SK-N-SH treated with all-trans-retinoic acid at 6 μM for 48 hours (cell line): ENCODE results near the gene TBCK.

Experiments
- ATAC-seq: fragments of 200-7000 bp; cut with Tn5 transposase; 3 replicates; pipeline ENCODE4 v1.9.1; 2020; ENCODE audit warnings: mild to moderate bottlenecking, moderate library complexity
- BACH2 ChIP-seq: fragments of 250-450 bp; sonication (Bioruptor Pico); IDR thresholded peaks from 2 replicates; pipeline ENCODE4 v1.9.0; 2021; ENCODE audit warnings: mild to moderate bottlenecking, borderline replicate concordance
- CSDC2 ChIP-seq: fragments of 250-450 bp; sonication (Bioruptor Pico); IDR thresholded peaks from 2 replicates; pipeline ENCODE4 v1.5.0; 2020; ENCODE audit warnings: mild to moderate bottlenecking, moderate library complexity
- GLIS3 ChIP-seq: fragments of 250-450 bp; sonication (Bioruptor Pico); IDR thresholded peaks from 2 replicates; pipeline ENCODE4 v1.5.0; 2020; ENCODE audit warnings: mild to moderate bottlenecking, moderate library complexity
- ISL1 ChIP-seq: fragments of 250-450 bp; sonication (Bioruptor Pico); IDR thresholded peaks from 2 replicates; pipeline ENCODE4 v2.1.2; 2022; ENCODE audit warnings: mild to moderate bottlenecking, moderate library complexity
- OSR1 ChIP-seq: fragments of 250-450 bp; sonication (Bioruptor Pico); IDR thresholded peaks from 2 replicates; pipeline ENCODE4 v1.8.0; 2022; ENCODE audit warnings: moderate library complexity, mild to moderate bottlenecking, inconsistent platforms
- PPARA ChIP-seq: fragments of 250-450 bp; sonication (Bioruptor Pico); IDR thresholded peaks from 2 replicates; pipeline ENCODE4 v1.5.0; 2020; ENCODE audit warnings: mild to moderate bottlenecking, borderline replicate concordance
- RARB ChIP-seq: fragments of 250-450 bp; sonication (Bioruptor Pico); IDR thresholded peaks from 2 replicates; pipeline ENCODE4 v1.8.0; 2021; ENCODE audit warnings: mild to moderate bottlenecking, moderate library complexity
- SNAI2 ChIP-seq: fragments of 250-450 bp; sonication (Bioruptor Pico); IDR thresholded peaks from 2 replicates; pipeline ENCODE4 v1.5.0; 2020; ENCODE audit warnings: mild to moderate bottlenecking, moderate library complexity
- TCF4 ChIP-seq: fragments of 250-450 bp; sonication (Bioruptor Pico); IDR thresholded peaks from 2 replicates; pipeline ENCODE4 v1.8.0; 2021; ENCODE audit warnings: mild to moderate bottlenecking, moderate library complexity, borderline replicate concordance
- TOX ChIP-seq: fragments of 250-450 bp; sonication (Bioruptor Pico); IDR thresholded peaks from 2 replicates; pipeline ENCODE4 v1.8.0; 2021; ENCODE audit warnings: mild to moderate bottlenecking, moderate library complexity, borderline replicate concordance
- ZFP30 ChIP-seq: fragments of 450-650 bp; formaldehyde crosslinking; IDR thresholded peaks from 2 replicates; pipeline ENCODE4 v1.5.0; 2022; ENCODE audit warnings: mild to moderate bottlenecking, moderate library complexity
- ZNF565 ChIP-seq: fragments of 450-650 bp; formaldehyde crosslinking; conservative IDR thresholded peaks from 2 replicates; pipeline ENCODE4 v1.5.0; 2020; ENCODE audit warnings: low read depth, mild to moderate bottlenecking, moderate library complexity
- ZNF70 ChIP-seq: fragments of 450-650 bp; formaldehyde crosslinking; IDR thresholded peaks from 2 replicates; pipeline ENCODE4 v1.5.0; 2020; ENCODE audit warnings: mild to moderate bottlenecking, moderate library complexity
- ZNF8 ChIP-seq: fragments of 450-650 bp; formaldehyde crosslinking; IDR thresholded peaks from 2 replicates; pipeline ENCODE4 v1.5.0; 2020; ENCODE audit warnings: mild to moderate bottlenecking, moderate library complexity
- TF ChIP-seq, protein P1 (sequence below): fragments of 250-450 bp; sonication (Bioruptor Pico); IDR thresholded peaks from 2 replicates; pipeline ENCODE4 v1.5.1; 2020; ENCODE audit warnings: low read depth, mild to moderate bottlenecking, moderate library complexity
- TF ChIP-seq, protein P2 (sequence below): fragments of 250-450 bp; sonication (Bioruptor Pico); IDR thresholded peaks from 2 replicates; pipeline ENCODE4 v1.5.1; 2021; ENCODE audit warnings: mild to moderate bottlenecking, moderate library complexity
- TF ChIP-seq, protein P3 (sequence below): fragments of 250-450 bp; sonication (Bioruptor Pico); IDR thresholded peaks from 2 replicates; pipeline ENCODE4 v1.5.0; 2020; ENCODE audit warnings: mild to moderate bottlenecking, moderate library complexity
- TF ChIP-seq, protein P4 (sequence below): fragments of 250-450 bp; sonication (Bioruptor Pico); IDR thresholded peaks from 2 replicates; pipeline ENCODE4 v1.8.0; 2021; ENCODE audit warnings: low read depth, mild to moderate bottlenecking, moderate library complexity, borderline replicate concordance

The TBCK gene

GRCh38 chr4:106149911-106150310 lies 166.1 kb downstream of the TBCK start:
- TF ChIP-seq ZNF565 (CRISPR knock-in tag), result no peak
- TF ChIP-seq, protein P1, sequence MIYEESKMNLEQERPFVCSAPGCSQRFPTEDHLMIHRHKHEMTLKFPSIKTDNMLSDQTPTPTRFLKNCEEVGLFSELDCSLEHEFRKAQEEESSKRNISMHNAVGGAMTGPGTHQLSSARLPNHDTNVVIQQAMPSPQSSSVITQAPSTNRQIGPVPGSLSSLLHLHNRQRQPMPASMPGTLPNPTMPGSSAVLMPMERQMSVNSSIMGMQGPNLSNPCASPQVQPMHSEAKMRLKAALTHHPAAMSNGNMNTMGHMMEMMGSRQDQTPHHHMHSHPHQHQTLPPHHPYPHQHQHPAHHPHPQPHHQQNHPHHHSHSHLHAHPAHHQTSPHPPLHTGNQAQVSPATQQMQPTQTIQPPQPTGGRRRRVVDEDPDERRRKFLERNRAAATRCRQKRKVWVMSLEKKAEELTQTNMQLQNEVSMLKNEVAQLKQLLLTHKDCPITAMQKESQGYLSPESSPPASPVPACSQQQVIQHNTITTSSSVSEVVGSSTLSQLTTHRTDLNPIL (CRISPR knock-in tag), result no peak
- TF ChIP-seq, protein P2, sequence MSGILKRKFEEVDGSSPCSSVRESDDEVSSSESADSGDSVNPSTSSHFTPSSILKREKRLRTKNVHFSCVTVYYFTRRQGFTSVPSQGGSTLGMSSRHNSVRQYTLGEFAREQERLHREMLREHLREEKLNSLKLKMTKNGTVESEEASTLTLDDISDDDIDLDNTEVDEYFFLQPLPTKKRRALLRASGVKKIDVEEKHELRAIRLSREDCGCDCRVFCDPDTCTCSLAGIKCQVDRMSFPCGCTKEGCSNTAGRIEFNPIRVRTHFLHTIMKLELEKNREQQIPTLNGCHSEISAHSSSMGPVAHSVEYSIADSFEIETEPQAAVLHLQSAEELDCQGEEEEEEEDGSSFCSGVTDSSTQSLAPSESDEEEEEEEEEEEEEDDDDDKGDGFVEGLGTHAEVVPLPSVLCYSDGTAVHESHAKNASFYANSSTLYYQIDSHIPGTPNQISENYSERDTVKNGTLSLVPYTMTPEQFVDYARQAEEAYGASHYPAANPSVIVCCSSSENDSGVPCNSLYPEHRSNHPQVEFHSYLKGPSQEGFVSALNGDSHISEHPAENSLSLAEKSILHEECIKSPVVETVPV (CRISPR knock-in tag), result no peak
- TF ChIP-seq ZFP30, result no peak
- TF ChIP-seq RARB, result no peak
- TF ChIP-seq, protein P3, sequence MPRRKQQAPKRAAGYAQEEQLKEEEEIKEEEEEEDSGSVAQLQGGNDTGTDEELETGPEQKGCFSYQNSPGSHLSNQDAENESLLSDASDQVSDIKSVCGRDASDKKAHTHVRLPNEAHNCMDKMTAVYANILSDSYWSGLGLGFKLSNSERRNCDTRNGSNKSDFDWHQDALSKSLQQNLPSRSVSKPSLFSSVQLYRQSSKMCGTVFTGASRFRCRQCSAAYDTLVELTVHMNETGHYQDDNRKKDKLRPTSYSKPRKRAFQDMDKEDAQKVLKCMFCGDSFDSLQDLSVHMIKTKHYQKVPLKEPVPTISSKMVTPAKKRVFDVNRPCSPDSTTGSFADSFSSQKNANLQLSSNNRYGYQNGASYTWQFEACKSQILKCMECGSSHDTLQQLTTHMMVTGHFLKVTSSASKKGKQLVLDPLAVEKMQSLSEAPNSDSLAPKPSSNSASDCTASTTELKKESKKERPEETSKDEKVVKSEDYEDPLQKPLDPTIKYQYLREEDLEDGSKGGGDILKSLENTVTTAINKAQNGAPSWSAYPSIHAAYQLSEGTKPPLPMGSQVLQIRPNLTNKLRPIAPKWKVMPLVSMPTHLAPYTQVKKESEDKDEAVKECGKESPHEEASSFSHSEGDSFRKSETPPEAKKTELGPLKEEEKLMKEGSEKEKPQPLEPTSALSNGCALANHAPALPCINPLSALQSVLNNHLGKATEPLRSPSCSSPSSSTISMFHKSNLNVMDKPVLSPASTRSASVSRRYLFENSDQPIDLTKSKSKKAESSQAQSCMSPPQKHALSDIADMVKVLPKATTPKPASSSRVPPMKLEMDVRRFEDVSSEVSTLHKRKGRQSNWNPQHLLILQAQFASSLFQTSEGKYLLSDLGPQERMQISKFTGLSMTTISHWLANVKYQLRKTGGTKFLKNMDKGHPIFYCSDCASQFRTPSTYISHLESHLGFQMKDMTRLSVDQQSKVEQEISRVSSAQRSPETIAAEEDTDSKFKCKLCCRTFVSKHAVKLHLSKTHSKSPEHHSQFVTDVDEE (CRISPR knock-in tag), result no peak
- no peak for TF ChIP-seq PPARA (CRISPR knock-in tag)
- TF ChIP-seq GLIS3 (CRISPR knock-in tag), result no peak
- TF ChIP-seq BACH2 (CRISPR knock-in tag), result no peak
- TF ChIP-seq OSR1 (CRISPR knock-in tag), result no peak
- no peak for TF ChIP-seq SNAI2 (CRISPR knock-in tag)
- ATAC-seq, result no peak

DNA sequence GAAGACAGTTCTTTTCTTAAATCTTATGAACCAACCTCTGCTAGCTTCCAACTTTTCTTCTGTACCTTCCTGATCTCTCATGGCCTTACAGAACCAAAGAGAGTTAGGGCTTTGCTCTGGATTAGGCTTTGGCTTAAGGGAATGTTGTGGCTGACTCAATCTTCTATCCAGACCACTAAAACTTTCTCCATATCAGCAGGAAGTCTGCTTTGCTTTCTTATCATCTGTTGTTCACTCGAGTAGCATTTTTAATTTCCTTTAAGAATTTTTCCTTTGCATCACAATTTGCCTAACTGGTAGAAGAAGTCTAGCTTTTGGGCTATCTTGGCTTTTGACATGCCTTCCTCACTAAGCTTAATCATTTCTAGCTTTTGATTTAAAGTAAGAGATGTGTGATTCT lies 167.0 kb downstream of the TBCK start:
- no peak for TF ChIP-seq ISL1 (CRISPR knock-in tag)
- TF ChIP-seq TCF4 (CRISPR knock-in tag), result no peak
- TF ChIP-seq CSDC2, result no peak
- TF ChIP-seq BACH2 (CRISPR knock-in tag), result no peak
- TF ChIP-seq, protein P3 (CRISPR knock-in tag), result no peak
- TF ChIP-seq, protein P4, sequence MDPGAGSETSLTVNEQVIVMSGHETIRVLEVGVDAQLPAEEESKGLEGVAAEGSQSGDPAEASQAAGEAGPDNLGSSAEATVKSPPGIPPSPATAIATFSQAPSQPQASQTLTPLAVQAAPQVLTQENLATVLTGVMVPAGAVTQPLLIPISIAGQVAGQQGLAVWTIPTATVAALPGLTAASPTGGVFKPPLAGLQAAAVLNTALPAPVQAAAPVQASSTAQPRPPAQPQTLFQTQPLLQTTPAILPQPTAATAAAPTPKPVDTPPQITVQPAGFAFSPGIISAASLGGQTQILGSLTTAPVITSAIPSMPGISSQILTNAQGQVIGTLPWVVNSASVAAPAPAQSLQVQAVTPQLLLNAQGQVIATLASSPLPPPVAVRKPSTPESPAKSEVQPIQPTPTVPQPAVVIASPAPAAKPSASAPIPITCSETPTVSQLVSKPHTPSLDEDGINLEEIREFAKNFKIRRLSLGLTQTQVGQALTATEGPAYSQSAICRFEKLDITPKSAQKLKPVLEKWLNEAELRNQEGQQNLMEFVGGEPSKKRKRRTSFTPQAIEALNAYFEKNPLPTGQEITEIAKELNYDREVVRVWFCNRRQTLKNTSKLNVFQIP (CRISPR knock-in tag), result no peak
- TF ChIP-seq ZNF70 (CRISPR knock-in tag), result no peak
- no peak for TF ChIP-seq ZFP30
- no peak for TF ChIP-seq ZNF565 (CRISPR knock-in tag)
- TF ChIP-seq TOX, result no peak
- TF ChIP-seq ZNF8, result no peak
- ATAC-seq, result no peak

DNA sequence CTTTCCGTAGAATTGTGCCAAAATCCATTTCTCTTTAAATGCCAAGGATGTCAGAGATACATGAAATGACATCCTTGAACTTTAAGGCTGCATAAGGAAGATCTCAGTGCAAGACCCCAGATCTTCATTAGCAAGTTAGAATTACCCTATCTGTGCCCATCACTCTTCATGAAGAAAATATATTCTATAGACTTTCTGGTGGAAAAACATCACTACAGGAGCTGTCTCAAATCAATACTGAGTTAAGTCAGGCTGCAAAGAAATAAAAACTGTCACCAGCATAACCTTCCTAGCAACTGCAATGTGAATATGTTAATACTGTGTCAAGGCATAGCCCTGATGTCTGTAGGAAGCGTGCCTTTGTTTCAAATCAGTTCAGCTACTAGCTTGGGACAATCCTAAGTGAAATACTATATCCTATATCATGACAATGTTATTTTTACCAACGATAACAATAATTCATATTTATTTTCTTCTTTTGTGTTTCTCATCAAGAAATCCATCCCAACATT lies 173.3 kb downstream of the TBCK start:
- no peak for ATAC-seq
- TF ChIP-seq, protein P4 (CRISPR knock-in tag), result no peak
- TF ChIP-seq ZNF8, result no peak
- TF ChIP-seq RARB, result no peak
- TF ChIP-seq, all 23 proteins: peak for 0
